Right forelimb (tissue), 1 donor: ENCODE data around the gene MANEA.

Experiments
- DNase-seq: peaks from one replicate; pipeline ENCODE4 v3.0.0-alpha.2; 2018

The MANEA gene

GRCh38 chr6:95589067-95589466 is 11.7 kb downstream of the MANEA start:
- DNase-seq: no peak

- DNase-seq: no peak
These were observed 12.7 kb downstream of the MANEA start for GRCh38 chr6:95589826-95590570.

DNA sequence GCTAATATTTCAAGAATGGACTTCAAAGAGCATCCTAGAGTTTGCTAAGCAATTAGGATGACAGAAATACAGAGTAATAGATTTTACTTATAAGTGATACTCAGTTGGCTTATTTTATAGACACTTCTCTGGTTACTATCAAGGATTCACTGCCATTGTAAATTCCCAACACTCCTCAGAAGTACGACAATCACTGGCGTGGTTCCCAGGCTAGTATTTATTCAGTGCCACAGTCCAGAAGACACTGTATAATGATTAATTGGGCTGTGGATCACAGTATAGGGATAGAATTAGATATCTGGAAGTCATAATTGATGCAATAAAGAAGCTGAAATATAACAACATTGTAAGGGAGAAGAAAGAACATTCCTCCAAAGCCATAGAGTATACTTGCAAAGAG is 15.7 kb downstream of the MANEA start:
- no peak for DNase-seq

DNA sequence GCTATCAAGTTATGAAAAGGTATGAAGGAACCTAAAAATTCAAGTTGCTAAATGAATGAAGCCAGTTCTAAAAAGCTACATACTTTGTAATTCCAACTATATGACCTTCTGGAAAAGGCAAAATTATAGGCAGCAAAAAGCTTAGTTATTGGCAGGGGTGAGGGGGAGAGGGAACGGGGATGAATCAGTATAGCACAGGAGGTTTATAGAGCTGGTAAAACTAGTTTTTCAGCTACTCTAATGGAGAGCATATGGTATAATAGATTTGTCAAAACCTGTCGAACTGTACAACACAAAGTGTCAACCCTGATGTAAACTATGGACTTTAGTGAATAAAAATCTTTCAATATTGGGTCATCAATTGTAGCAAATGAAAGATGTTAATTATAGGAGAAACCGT is 18.7 kb downstream of the MANEA start:
- DNase-seq: no peak

GRCh38 chr6:95599706-95600105 is 22.4 kb downstream of the MANEA start:
- no peak for DNase-seq

DNA sequence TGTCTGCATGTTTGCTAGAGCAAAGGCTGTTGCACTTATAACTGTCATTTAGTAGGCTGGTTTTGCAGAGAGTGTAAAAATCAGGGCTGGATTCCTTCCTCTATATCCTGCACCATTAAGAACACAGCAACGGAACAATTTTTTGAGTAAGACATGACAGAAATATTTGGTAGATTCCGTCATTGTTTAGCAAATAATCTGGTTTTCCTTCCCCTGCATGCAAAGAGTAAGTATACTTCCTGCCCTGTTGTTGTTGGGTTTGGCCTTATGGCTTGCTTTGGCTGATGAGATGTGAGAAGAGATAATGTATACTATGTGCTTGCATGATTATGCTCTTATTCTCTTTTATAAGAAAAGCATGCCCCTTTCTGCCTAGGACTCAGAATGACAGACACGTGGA is 23.8 kb downstream of the MANEA start:
- DNase-seq: no peak

DNA sequence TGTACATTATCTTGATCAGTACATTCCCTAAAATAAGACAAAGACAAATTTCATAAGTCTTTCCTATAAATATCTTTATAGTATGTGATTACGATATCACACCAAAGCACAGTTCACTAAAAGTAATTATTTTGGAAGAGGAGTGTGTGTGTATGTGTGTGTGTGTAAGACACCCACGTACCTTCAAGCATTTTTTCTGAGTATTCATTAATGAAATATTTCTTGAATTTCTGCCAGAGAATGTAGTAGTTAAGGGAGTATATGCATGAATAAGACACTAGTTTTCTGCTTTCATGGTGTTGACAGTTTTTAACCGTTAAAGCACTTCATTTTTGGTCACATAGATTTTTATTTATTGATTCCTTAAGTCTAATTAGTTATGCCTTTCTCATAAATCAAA is 36.8 kb downstream of the MANEA start:
- no peak for DNase-seq

DNA sequence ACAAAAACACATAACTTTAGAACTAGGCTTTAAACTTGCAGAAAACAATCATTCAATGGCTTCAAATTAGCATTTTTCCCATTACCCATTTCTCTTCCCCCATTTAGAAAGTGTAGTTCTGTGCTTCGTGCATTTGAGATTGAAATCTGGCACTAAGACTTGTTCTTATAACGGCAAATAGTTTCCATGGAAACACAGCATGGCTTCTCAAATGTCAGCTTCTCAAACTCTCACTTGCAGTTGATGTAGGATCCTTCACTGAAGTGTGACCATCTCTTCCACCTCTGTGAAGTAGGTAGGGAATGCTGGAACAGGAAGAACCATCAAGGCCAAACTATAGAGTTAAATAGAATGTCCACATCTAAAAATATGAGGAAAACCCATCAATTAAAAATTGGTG is 52.2 kb downstream of the MANEA start:
- no peak for DNase-seq

DNA sequence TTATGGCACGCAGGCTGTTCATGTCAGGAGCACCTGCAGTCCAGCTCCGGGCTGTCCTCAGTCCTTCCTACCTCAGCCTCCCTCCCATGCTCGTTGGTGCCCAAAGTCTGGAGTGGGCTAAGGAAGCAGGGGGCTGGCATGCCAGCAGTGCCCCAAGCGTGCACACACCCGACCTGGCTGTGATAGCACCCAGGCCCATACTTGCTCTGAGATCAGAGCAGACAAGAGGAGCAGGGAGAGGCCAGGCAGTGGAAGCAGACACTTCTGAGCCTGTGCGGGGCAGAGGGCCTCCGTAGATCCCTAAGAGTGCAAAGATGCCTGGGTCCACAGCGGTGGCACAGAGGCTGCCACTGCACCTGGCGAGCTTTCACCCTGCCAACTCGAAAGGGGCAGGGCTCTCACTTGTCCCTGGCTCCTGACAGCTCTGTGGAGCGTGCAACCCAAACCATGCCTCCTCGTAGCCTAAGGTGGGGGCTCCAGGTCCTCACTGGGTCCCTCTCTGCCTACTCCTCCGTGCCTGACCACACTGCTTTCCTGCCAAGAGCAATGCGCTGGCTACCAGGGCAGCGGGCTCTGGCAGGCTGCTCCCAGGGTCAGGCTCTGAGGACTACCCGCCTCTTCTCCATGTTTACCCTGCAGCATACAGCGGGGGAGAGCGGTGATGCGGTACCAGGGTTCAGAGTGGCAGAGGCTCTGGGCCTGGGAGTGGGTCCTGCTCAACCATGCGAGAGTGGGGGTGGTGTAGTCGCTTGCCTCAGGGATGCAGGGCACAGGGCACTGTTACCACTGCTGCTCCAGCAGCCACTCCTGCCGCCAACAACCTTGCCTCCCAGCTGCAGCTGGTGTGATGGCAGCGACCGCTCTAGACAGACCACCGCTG is 59.5 kb downstream of the MANEA start:
- no peak for DNase-seq

DNA sequence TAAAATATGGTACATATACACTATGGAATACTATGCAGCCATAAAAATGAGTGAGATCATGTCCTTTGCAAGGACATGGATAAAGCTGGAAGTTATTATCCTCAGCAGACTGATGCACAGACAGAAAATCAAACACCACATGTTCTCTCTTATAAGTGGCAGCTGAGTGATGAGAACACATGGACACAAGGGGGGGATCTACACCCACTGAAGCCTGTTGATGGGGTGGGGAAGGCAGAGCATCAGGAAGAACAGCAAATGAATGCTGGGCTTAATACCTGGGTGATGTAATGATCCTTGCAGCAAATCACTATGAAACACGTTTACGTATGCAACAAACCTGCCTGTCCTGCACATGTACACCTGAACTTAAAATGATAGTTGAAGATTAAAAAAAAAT is 71.3 kb downstream of the MANEA start:
- DNase-seq: no peak

GRCh38 chr6:95649451-95649850 is 72.1 kb downstream of the MANEA start:
- no peak for DNase-seq

DNA sequence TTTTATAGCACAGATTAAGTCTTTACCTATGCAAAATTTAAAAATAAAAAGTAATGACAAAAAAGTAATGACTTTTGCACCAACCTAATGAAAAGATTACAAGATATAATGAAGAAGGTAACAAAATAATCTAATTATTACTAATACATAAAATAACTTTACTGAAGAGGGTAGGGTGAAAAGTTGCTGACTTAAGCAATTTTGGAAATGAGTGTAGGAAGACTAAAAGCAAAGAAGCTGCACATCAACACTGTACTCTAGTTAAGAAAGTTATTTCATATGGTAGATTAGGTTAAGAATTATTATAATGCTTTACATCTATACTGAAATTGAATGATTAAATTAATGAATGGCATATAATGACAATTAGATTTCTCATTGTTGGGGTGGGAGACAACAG is 76.8 kb downstream of the MANEA start:
- no peak for DNase-seq

GRCh38 chr6:95658886-95659285 is 81.6 kb downstream of the MANEA start:
- no peak for DNase-seq
